K562 (cell line): ENCODE data around the gene GPR68. TPM values are rescaled to one million over a fixed set of nuclear protein-coding genes. Genes with fewer than 3 reads are reported as not detected.

ENCODE experiments used
- DPF2 ChIP-seq: fragments of 450-650 bp; IDR thresholded peaks from 2 replicates; pipeline ENCODE4 v1.6.1; 2016
- EWSR1 ChIP-seq: fragments of 450-650 bp; IDR thresholded peaks from 2 replicates; pipeline ENCODE4 v1.6.1; 2018; ENCODE audit warnings: borderline replicate concordance, mild to moderate bottlenecking, low read depth, moderate library complexity; ENCODE audit not compliant: partially characterized antibody
- FOXO4 ChIP-seq: fragments of 450-650 bp; formaldehyde crosslinking; IDR thresholded peaks from 2 replicates; pipeline ENCODE4 v1.4.0; 2020; ENCODE audit warnings: mild to moderate bottlenecking, moderate library complexity
- SMARCC2 ChIP-seq: fragments of 450-650 bp; IDR thresholded peaks from 2 replicates; pipeline ENCODE4 v1.6.1; 2017; ENCODE audit warnings: antibody characterized with exemption, moderate library complexity, mild to moderate bottlenecking, low read depth
- ZNF318 ChIP-seq, 2 experiments: fragments of 450-650 bp; IDR thresholded peaks; 2 replicates each; pipeline ENCODE4 v1.6.1; 2016; ENCODE audit warnings: mild to moderate bottlenecking in 2 of 2, borderline replicate concordance in 1 of 2, low read depth in 1 of 2, moderate library complexity in 1 of 2
- ZNF511 ChIP-seq: sonication (generic); formaldehyde crosslinking; IDR thresholded peaks from 2 replicates; pipeline ENCODE4 v1.8.0; 2022; ENCODE audit warnings: mild to moderate bottlenecking, missing genetic modification reagents
- polyA plus RNA-seq, 8 experiments: library from polyadenylated mRNA; depleted of rRNA in 4 of 8; stranded (reverse) in 5 of 8; unstranded in 3 of 8; fragments of >200 nt; fragmentation: Nextera tagmentation in 2 of 8; fragmentation: Illumina TruSeq in 1 of 8; extraction: Ambion mirVana in 2 of 8; extraction: Trizol in 1 of 8; gene quantifications; 2 replicates each; pipeline versions ENCODE4 v1.2.1 to v1.2.3, GENCODE V29; 2011 to 2014; ENCODE audit warnings: inconsistent platforms in 1 of 8, missing spikeins in 1 of 8
- total RNA-seq, 7 experiments: library from RNA; depleted of rRNA in 6 of 7; stranded (reverse); fragments of >200 nt in 6 of 7; fragmentation: Illumina TruSeq in 2 of 7; extraction: Trizol in 2 of 7; gene quantifications; 2 replicates each; pipeline versions ENCODE4 v1.2.1 to v1.2.3, GENCODE V29; 2011 to 2021; ENCODE audit warnings: low replicate concordance in 1 of 7
- TF ChIP-seq, protein P1 (sequence below), 2 experiments: fragments of 450-650 bp; IDR thresholded peaks; 2 replicates each; pipeline ENCODE4 v1.6.1; 2018; ENCODE audit warnings: mild to moderate bottlenecking in 2 of 2, low read depth in 1 of 2; ENCODE audit not compliant: partially characterized antibody in 2 of 2
- TF ChIP-seq, protein P2 (sequence below): fragments of 250-450 bp; sonication (Bioruptor Pico); IDR thresholded peaks from 2 replicates; pipeline ENCODE4 v1.5.0; 2021; ENCODE audit warnings: mild to moderate bottlenecking, borderline replicate concordance

The GPR68 gene
- total and polyA plus RNA-seq, 9 of the 15 experiments (the other 6 are each of a cell fraction or from before 2014, with no cell fraction given), result 0.41 to 9.4 (median 3.7) TPM

- TF ChIP-seq ZNF318 (IDR thresholded peaks at IDR 0.05; ENCODE audit: borderline replicate concordance in 1 of 2, low read depth in 1 of 2) (no peak), FOXO4 (no peak), ZNF511 (CRISPR knock-in tag) (no peak), SMARCC2 (no peak), EWSR1 (no peak), DPF2 (peak; percentile 68)
- TF ChIP-seq, protein P1, sequence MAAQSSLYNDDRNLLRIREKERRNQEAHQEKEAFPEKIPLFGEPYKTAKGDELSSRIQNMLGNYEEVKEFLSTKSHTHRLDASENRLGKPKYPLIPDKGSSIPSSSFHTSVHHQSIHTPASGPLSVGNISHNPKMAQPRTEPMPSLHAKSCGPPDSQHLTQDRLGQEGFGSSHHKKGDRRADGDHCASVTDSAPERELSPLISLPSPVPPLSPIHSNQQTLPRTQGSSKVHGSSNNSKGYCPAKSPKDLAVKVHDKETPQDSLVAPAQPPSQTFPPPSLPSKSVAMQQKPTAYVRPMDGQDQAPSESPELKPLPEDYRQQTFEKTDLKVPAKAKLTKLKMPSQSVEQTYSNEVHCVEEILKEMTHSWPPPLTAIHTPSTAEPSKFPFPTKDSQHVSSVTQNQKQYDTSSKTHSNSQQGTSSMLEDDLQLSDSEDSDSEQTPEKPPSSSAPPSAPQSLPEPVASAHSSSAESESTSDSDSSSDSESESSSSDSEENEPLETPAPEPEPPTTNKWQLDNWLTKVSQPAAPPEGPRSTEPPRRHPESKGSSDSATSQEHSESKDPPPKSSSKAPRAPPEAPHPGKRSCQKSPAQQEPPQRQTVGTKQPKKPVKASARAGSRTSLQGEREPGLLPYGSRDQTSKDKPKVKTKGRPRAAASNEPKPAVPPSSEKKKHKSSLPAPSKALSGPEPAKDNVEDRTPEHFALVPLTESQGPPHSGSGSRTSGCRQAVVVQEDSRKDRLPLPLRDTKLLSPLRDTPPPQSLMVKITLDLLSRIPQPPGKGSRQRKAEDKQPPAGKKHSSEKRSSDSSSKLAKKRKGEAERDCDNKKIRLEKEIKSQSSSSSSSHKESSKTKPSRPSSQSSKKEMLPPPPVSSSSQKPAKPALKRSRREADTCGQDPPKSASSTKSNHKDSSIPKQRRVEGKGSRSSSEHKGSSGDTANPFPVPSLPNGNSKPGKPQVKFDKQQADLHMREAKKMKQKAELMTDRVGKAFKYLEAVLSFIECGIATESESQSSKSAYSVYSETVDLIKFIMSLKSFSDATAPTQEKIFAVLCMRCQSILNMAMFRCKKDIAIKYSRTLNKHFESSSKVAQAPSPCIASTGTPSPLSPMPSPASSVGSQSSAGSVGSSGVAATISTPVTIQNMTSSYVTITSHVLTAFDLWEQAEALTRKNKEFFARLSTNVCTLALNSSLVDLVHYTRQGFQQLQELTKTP (IDR thresholded peaks at IDR 0.05; ENCODE audit: low read depth in 1 of 2, partially characterized antibody in 2 of 2), result no peak
- TF ChIP-seq, protein P2, sequence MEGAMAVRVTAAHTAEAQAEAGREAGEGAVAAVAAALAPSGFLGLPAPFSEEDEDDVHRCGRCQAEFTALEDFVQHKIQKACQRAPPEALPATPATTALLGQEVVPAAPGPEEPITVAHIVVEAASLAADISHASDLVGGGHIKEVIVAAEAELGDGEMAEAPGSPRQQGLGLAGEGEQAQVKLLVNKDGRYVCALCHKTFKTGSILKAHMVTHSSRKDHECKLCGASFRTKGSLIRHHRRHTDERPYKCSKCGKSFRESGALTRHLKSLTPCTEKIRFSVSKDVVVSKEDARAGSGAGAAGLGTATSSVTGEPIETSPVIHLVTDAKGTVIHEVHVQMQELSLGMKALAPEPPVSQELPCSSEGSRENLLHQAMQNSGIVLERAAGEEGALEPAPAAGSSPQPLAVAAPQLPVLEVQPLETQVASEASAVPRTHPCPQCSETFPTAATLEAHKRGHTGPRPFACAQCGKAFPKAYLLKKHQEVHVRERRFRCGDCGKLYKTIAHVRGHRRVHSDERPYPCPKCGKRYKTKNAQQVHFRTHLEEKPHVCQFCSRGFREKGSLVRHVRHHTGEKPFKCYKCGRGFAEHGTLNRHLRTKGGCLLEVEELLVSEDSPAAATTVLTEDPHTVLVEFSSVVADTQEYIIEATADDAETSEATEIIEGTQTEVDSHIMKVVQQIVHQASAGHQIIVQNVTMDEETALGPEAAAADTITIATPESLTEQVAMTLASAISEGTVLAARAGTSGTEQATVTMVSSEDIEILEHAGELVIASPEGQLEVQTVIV, result no peak
Measured at GRCh38 chr14:91207008-91207407, 37.5 kb downstream of the GPR68 start (continued).
